ENCODE measurements around the gene CPNE5. TPM values are rescaled to one million over a fixed set of nuclear protein-coding genes. Genes with fewer than 3 reads are reported as not detected.

The CPNE5 gene
- total and polyA plus RNA-seq, 2 donors from 2014 or later: 3.7 to 7.1 TPM

DNA sequence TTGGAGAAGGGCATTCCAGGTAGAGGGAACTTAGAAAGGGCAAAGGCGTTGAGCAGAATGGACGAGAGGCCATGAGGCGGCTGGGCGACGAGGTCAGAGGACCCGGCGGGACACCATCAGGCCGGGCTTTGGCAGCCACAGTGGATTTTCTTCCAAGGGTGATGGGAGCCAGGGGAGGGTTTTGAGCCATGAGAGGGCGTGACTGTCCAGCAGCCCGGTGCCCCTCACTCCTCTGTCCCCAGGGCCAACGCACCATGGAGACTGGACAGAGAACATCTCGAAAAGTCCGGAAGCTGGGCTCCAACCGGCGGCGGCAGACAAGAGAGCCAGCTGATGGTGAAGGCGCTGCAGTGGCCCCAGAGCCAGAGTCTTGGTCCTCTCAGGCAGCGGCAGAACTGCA is 135.3 kb downstream of the CPNE5 start:
- H3K27ac ChIP-seq (ENCODE audit: low read depth in 2 of 2, low read length in 2 of 2): no peak overlapping the region
- FAIRE-seq (no peak), DNase-seq (no peak)
- no peak overlapping the region for H3K4me3 ChIP-seq (ENCODE audit: low read length in 3 of 3)
- no peaks in the 10 kb centered on the region for H3K27me3 ChIP-seq (ENCODE audit: control insufficient read depth, insufficient read depth, low read length)
- no peaks in the 10 kb centered on the region for H3K4me1 ChIP-seq (ENCODE audit: control insufficient read depth in 2 of 3, insufficient read depth in 2 of 3, low read depth in 1 of 3, low read length in 3 of 3)
- no peak overlapping the region for H3K9ac ChIP-seq (ENCODE audit: low read length in 3 of 3)
- H3K36me3 ChIP-seq (ENCODE audit: control insufficient read depth in 2 of 3, insufficient read depth in 3 of 3, low read length in 3 of 3): no peaks in the 10 kb centered on the region
- TF ChIP-seq, protein P1, sequence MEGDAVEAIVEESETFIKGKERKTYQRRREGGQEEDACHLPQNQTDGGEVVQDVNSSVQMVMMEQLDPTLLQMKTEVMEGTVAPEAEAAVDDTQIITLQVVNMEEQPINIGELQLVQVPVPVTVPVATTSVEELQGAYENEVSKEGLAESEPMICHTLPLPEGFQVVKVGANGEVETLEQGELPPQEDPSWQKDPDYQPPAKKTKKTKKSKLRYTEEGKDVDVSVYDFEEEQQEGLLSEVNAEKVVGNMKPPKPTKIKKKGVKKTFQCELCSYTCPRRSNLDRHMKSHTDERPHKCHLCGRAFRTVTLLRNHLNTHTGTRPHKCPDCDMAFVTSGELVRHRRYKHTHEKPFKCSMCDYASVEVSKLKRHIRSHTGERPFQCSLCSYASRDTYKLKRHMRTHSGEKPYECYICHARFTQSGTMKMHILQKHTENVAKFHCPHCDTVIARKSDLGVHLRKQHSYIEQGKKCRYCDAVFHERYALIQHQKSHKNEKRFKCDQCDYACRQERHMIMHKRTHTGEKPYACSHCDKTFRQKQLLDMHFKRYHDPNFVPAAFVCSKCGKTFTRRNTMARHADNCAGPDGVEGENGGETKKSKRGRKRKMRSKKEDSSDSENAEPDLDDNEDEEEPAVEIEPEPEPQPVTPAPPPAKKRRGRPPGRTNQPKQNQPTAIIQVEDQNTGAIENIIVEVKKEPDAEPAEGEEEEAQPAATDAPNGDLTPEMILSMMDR (IDR thresholded peaks at IDR 0.05; ENCODE audit: borderline replicate concordance, extremely low read depth, insufficient read depth): no peak
- intact Hi-C loops (cut with DNase I): no loop called here
- no peaks in the 10 kb centered on the region for H3K9me3 ChIP-seq (ENCODE audit: control insufficient read depth in 2 of 3, insufficient read depth in 1 of 3, low read length in 3 of 3)

DNA sequence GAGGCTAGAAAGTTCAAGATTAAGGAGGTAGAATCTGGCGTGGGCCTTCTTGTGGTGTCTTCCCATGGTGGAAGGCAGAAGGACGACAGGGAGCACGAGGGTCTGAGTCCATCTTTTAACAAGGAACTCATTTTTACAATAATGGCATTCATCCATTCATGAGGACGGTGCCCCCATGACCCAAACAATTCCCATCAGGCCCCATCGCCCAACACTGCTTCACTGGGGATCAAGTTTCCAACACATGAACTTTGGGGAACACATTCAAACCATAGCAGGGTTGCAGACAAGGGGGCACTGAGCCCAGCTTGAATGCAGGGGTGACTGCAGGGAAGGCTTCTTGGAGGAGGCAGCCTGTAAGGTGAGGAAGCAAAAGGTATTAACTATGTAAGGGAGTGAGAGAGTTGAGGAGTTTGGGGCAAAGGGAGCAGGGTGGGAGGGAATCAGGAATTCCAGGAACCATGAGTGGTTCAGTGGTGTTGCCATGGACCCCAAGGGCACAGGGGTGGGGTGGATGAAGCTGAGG is 136.1 kb downstream of the CPNE5 start:
- TF ChIP-seq, protein P1 (IDR thresholded peaks at IDR 0.05; ENCODE audit: borderline replicate concordance, extremely low read depth, insufficient read depth): no peak
- H3K36me3 ChIP-seq (ENCODE audit: control insufficient read depth in 2 of 3, insufficient read depth in 3 of 3, low read length in 3 of 3): no peaks in the 10 kb centered on the region
- no peak for DNase-seq
- H3K4me1 ChIP-seq (ENCODE audit: control insufficient read depth in 2 of 3, insufficient read depth in 2 of 3, low read depth in 1 of 3, low read length in 3 of 3): no peaks in the 10 kb centered on the region
- FAIRE-seq: no peak
- H3K27ac ChIP-seq (ENCODE audit: low read depth in 2 of 2, low read length in 2 of 2): no peak overlapping the region
- intact Hi-C loops (cut with DNase I): no loop called here
- H3K9me3 ChIP-seq (ENCODE audit: control insufficient read depth in 2 of 3, insufficient read depth in 1 of 3, low read length in 3 of 3): no peaks in the 10 kb centered on the region
- H3K9ac ChIP-seq (ENCODE audit: low read length in 3 of 3): no peak overlapping the region
- H3K4me3 ChIP-seq (ENCODE audit: low read length in 3 of 3): no peak overlapping the region
- no peaks in the 10 kb centered on the region for H3K27me3 ChIP-seq (ENCODE audit: control insufficient read depth, insufficient read depth, low read length)

DNA sequence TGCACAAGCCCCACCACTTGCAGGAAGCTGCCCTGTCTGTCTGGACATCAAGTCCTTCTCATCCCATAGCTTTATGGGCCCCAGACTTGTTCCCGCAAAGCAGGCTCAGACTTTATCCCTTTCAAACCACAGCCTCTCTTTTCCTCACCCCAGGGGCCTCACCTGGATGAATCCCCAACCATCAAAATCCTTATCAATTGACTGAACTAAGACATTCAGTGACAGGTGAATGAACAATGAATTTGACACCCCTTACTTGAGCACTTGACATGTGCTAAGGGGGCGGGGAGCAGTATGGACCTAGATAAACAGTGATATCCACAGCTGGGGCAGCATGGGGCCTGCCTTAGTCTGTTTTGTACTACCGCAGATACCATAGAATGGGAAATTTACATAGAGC is 136.6 kb downstream of the CPNE5 start:
- DNase-seq (no peak), FAIRE-seq (no peak)
- Histone ChIP-seq H3K4me1 (ENCODE audit: control insufficient read depth in 2 of 3, insufficient read depth in 2 of 3, low read depth in 1 of 3, low read length in 3 of 3) (no peaks in the 10 kb centered on the region), H3K9me3 (ENCODE audit: control insufficient read depth in 2 of 3, insufficient read depth in 1 of 3, low read length in 3 of 3) (no peaks in the 10 kb centered on the region), H3K27ac (ENCODE audit: low read depth in 2 of 2, low read length in 2 of 2) (no peak overlapping the region), H3K9ac (ENCODE audit: low read length in 3 of 3) (no peak overlapping the region), H3K27me3 (ENCODE audit: control insufficient read depth, insufficient read depth, low read length) (no peaks in the 10 kb centered on the region), H3K36me3 (ENCODE audit: control insufficient read depth in 2 of 3, insufficient read depth in 3 of 3, low read length in 3 of 3) (no peaks in the 10 kb centered on the region), H3K4me3 (ENCODE audit: low read length in 3 of 3) (no peak overlapping the region)
- TF ChIP-seq, protein P1 (IDR thresholded peaks at IDR 0.05; ENCODE audit: borderline replicate concordance, extremely low read depth, insufficient read depth): no peak
- intact Hi-C loops (cut with DNase I): no loop called here

DNA sequence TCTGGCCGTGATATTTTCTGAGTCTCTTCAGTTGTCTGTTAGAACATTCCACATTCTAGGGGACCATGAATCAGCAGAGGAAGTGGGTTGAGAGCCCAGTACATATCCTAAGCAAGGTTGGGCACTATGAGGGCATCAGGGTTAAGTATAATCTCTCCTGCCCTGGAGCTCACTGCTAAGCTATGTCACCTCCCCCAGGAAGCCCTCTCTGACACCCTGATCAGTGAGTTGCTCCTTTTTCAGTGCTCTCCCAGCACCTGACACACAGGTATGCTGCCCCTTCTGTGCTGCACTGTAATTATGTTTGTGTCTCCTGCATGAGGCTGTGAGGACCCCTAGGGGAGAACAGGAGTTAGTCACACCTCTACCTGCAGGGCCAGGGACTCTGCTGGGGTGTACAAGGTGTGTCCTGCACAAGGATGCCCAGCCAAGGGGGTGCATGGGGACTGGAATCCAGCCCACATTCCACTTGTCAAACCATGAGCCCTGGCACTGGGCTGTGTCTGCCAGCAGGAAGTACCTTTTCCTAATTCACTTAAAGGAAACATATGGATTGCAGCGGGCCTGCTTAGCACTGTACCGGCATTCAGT is 137.7 kb downstream of the CPNE5 start:
- no peaks in the 10 kb centered on the region for H3K36me3 ChIP-seq (ENCODE audit: control insufficient read depth in 2 of 3, insufficient read depth in 3 of 3, low read length in 3 of 3)
- no peaks in the 10 kb centered on the region for H3K9me3 ChIP-seq (ENCODE audit: control insufficient read depth in 2 of 3, insufficient read depth in 1 of 3, low read length in 3 of 3)
- H3K9ac ChIP-seq (ENCODE audit: low read length in 3 of 3): no peak overlapping the region
- TF ChIP-seq, protein P1 (IDR thresholded peaks at IDR 0.05; ENCODE audit: borderline replicate concordance, extremely low read depth, insufficient read depth): no peak
- no peaks in the 10 kb centered on the region for H3K4me1 ChIP-seq (ENCODE audit: control insufficient read depth in 2 of 3, insufficient read depth in 2 of 3, low read depth in 1 of 3, low read length in 3 of 3)
- intact Hi-C loops (cut with DNase I): no loop called here
- no peak for DNase-seq
- no peak overlapping the region for H3K27ac ChIP-seq (ENCODE audit: low read depth in 2 of 2, low read length in 2 of 2)
- no peak for FAIRE-seq
- no peaks in the 10 kb centered on the region for H3K27me3 ChIP-seq (ENCODE audit: control insufficient read depth, insufficient read depth, low read length)
- no peak overlapping the region for H3K4me3 ChIP-seq (ENCODE audit: low read length in 3 of 3)

Measured in kidney (tissue), 14 donors.